Heart right ventricle (tissue), 16 donors: ENCODE data around the gene MGAT5B. TPM values are rescaled to one million over a fixed set of nuclear protein-coding genes. Genes with fewer than 3 reads are reported as not detected.

Experiments used
- ATAC-seq, 8 donors: fragments of 200-7000 bp; cut with Tn5 transposase; one replicate each; pipeline ENCODE4 v1.9.1; 2020; ENCODE audit warnings: mild to moderate bottlenecking in 8 of 8, moderate library complexity in 8 of 8, moderate number of reproducible peaks in 1 of 8
- DNase-seq, 2 donors: peaks; one replicate each; pipeline ENCODE4 v3.0.0-alpha.2; 2020
- H3K27ac ChIP-seq, 10 donors: fragments of 200-600 bp; sonication (generic) in 2 of 10; one replicate each; pipeline versions ENCODE4 v1.5.0 to v1.8.0; 2020 to 2022; ENCODE audit warnings: mild to moderate bottlenecking in 3 of 10
- H3K27me3 ChIP-seq, 7 donors: fragments of 200-600 bp; one replicate each; pipeline ENCODE4 v1.8.0; 2021 to 2022; ENCODE audit warnings: mild to moderate bottlenecking in 2 of 7
- H3K36me3 ChIP-seq, 9 donors: fragments of 200-600 bp; sonication (generic) in 1 of 9; one replicate each; pipeline versions ENCODE4 v1.5.0 to v1.8.0; 2020 to 2022; ENCODE audit warnings: mild to moderate bottlenecking in 2 of 9
- H3K4me1 ChIP-seq, 9 donors: fragments of 200-600 bp; sonication (generic) in 1 of 9; one replicate each; pipeline versions ENCODE4 v1.5.0 to v1.8.0; 2020 to 2022; ENCODE audit warnings: mild to moderate bottlenecking in 4 of 9
- H3K4me3 ChIP-seq, 10 donors: fragments of 200-600 bp; sonication (generic) in 2 of 10; one replicate each; pipeline versions ENCODE4 v1.5.0 to v1.8.0; 2020 to 2022; ENCODE audit warnings: mild to moderate bottlenecking in 7 of 10, moderate library complexity in 2 of 10
- H3K9me3 ChIP-seq, 11 donors: fragments of 200-600 bp in 10 of 11; sonication (generic) in 2 of 11; one replicate each; pipeline versions ENCODE4 v1.5.0 to v1.8.0; 2013 to 2022; ENCODE audit warnings: mild to moderate bottlenecking in 2 of 11, control low read depth in 1 of 11, moderate library complexity in 1 of 11
- WGBS, 2 donors: extraction: QIAGEN DNeasy Blood & Tissue Kit; methylation state at CpG; one replicate each; pipeline ENCODE4 v1.1.7; 2013; ENCODE audit warnings: inconsistent platforms in 1 of 2; 5-methylcytosine and 5-hydroxymethylcytosine counted together
- intact Hi-C, 10 donors: fragments of 100-400 bp; cut with DNase I; formaldehyde crosslinking; loops; one replicate each; pipeline versions ENCODE4 v1.11.1 to v1.14.2; 2022
- polyA plus RNA-seq, 2 donors: library from polyadenylated mRNA; stranded (reverse); fragments of 200-250 nt; gene quantifications; one replicate each; pipeline ENCODE4 v1.2.3, GENCODE V29; 2013
- total RNA-seq, 10 donors: library from RNA; stranded (reverse); fragmentation: NEBNext Ultra II Directional in 3 of 10; extraction: Animal tissue kit (Norgen Biotek cat#: 25700) in 3 of 10; gene quantifications; one replicate each; pipeline versions ENCODE4 v1.2.1 to v1.2.4, GENCODE V29; 2021 to 2023
- TF ChIP-seq, protein P1 (sequence below), 9 donors: fragments of 200-600 bp; sonication (generic) in 2 of 9; IDR thresholded peaks; one replicate each; pipeline versions ENCODE4 v1.5.0 to v1.8.0; 2021 to 2022; ENCODE audit warnings: antibody characterized with exemption in 9 of 9, mild to moderate bottlenecking in 5 of 9, moderate library complexity in 1 of 9
- donor health status: Arrhythmogenic right ventricular cardiomyopathy.
- donor health status: ischemic (EF 13 %, LVEDD 7.1; RV severe dilation, severe dysfunction).
- donor health status: healthy with polysubstance abuse.
- donor health status: DM: no; HTN: yes; CAD: no.
- donor health status: DM: no; HTN: no; CAD: no.
- donor health status: ischemic (EF 25% LVEDD 6.9; RV normal size, moderate dysfunction).
- donor health status: ischemic (EF 25% LVEDD 5.7; RV mildly dilated, moderate dysfunction).
- donor health status: healthy.
- donor health status: DM: yes; HTN: yes; CAD: no.
- donor health status: Ischemic cardiomyopathy.
- donor health status: ischemic (EF 35%, LVEDD 5.7; RV mildly dilated, moderate dysfunction).
- donor health status: nonischemic (EF 11% LVEDD 7.7; RV severe dilation, severe dysfunction).
- donor health status: DM: yes; HTN: yes; CAD: no.
- donor health status: PGD.
- donor health status: ischemic (EF 29% LVEDD 5.4; RV normal size, mild dysfunction).
- donor health status: nonischemic (EF 23%, LVEDD 6.1; RV moderate dilation, normal function).

Gene MGAT5B
- total and polyA plus RNA-seq, 12 donors: 0.09 to 0.29 (median 0.13) TPM; not detected in 8

DNA sequence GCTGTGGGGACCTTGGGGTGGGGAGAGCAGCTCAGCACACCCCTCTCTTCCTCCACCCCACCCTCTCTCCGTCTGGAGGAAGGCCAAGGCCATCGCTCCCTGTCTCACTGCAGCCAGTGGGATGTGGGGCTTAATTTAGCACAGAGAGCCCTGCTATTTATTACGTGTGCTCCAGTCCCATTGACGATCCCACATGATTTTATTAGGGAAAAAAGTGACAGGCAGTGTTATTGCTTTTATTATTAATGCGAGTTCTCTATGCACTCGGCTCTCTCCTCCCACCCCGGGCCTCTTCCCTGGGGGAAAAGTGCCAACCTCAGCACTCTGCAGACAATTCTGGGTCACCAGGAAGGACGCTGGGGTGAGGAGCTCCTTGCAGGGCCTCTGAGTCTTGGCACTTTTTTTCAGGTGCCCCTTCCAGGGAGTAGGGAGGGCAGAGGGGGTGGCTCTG is 57.3 kb downstream of the MGAT5B start:
- Histone ChIP-seq H3K36me3 (no peaks in the 10 kb centered on the region), H3K4me1 (peaks cover 0 to 10% (median 5%) of the 10 kb centered on the region in 9 donors), H3K4me3 (no peak overlapping the region), H3K27ac (peak overlapping the region in 1 of 10 donors; percentile 15), H3K9me3 (no peaks in the 10 kb centered on the region), H3K27me3 (peaks cover 0 to 31% (median 26%) of the 10 kb centered on the region in 7 donors)
- intact Hi-C loops: no loop called here
- DNase-seq (peak in 1 of 2 donors; percentile 64), ATAC-seq (peak in 7 of 8 donors; percentile 39 to 87 (median 70))
- WGBS, 2 donors: 20 to 31% methylated on average over 7 to 8 of the region's 8 CpGs
- TF ChIP-seq, protein P1, sequence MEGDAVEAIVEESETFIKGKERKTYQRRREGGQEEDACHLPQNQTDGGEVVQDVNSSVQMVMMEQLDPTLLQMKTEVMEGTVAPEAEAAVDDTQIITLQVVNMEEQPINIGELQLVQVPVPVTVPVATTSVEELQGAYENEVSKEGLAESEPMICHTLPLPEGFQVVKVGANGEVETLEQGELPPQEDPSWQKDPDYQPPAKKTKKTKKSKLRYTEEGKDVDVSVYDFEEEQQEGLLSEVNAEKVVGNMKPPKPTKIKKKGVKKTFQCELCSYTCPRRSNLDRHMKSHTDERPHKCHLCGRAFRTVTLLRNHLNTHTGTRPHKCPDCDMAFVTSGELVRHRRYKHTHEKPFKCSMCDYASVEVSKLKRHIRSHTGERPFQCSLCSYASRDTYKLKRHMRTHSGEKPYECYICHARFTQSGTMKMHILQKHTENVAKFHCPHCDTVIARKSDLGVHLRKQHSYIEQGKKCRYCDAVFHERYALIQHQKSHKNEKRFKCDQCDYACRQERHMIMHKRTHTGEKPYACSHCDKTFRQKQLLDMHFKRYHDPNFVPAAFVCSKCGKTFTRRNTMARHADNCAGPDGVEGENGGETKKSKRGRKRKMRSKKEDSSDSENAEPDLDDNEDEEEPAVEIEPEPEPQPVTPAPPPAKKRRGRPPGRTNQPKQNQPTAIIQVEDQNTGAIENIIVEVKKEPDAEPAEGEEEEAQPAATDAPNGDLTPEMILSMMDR (IDR thresholded peaks at IDR 0.05): no peak

DNA sequence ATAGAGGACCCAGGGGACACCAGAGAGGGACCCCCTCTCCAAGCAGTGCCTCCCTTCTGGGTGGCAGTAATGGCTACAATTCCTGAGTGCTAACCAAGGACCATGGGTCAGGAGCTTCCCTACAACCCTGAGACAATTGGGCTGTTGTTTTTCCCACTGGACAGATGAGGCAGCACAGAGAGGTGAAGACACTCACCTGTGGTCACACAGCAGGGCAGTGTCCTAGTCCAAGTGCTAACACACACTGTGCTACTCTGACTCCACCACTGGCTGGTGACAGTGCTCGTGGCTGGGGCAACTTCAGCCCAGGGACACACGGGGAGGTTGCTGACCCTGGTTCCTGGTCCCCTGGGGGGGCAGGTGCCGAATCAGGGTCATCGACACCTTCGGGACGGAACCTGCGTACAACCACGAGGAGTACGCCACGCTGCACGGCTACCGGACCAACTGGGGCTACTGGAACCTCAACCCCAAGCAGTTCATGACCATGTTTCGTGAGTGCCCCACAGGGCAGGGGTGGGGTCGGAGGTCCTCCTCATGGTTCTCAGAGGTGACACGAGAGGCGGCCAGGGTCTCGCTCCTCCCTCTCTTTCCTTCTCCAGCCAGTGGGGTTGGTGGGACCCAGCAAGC is 58.1 kb downstream of the MGAT5B start:
- Histone ChIP-seq H3K27ac (no peak overlapping the region), H3K36me3 (no peaks in the 10 kb centered on the region), H3K4me3 (no peak overlapping the region), H3K27me3 (peaks cover 0 to 23% (median 18%) of the 10 kb centered on the region in 7 donors), H3K4me1 (peaks cover 0 to 10% (median 5%) of the 10 kb centered on the region in 9 donors), H3K9me3 (no peaks in the 10 kb centered on the region)
- TF ChIP-seq, protein P1 (IDR thresholded peaks at IDR 0.05): no peak
- 86 to 90% methylated on average over 17 of the region's 17 CpGs for WGBS, 2 donors
- intact Hi-C loops: no loop called here
- ATAC-seq: peak in 1 of 8 donors; percentile 18
- no peak for DNase-seq

DNA sequence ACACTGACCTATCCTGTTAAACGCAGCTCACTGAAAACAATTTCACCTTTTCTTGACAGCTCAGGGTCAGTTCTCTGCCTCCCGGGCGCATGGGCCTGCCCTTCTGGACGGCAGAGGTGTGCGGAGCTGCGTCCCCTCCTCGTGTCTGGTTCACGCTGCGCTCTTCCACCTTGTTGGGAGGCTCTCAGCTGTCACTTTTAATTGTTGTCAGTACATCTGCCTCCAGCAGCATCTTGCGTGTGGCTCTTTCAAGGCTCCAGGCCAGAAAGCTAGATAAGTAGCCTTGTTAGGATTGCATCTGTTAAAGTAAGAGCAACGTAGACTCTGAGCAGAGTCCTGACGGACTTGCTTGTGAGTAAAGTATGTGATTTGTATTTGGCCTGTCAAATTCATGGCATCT is 59.4 kb downstream of the MGAT5B start:
- Histone ChIP-seq H3K4me1 (peaks cover 0 to 10% (median 5%) of the 10 kb centered on the region in 9 donors), H3K4me3 (no peak overlapping the region), H3K9me3 (no peaks in the 10 kb centered on the region), H3K27ac (no peak overlapping the region), H3K27me3 (peaks cover 0 to 16% (median 10%) of the 10 kb centered on the region in 7 donors), H3K36me3 (no peaks in the 10 kb centered on the region)
- TF ChIP-seq, protein P1 (IDR thresholded peaks at IDR 0.05): no peak
- 78 to 83% methylated on average over 12 of the region's 12 CpGs for WGBS, 2 donors
- ATAC-seq: no peak
- DNase-seq: no peak
- intact Hi-C loops: no loop called here

DNA sequence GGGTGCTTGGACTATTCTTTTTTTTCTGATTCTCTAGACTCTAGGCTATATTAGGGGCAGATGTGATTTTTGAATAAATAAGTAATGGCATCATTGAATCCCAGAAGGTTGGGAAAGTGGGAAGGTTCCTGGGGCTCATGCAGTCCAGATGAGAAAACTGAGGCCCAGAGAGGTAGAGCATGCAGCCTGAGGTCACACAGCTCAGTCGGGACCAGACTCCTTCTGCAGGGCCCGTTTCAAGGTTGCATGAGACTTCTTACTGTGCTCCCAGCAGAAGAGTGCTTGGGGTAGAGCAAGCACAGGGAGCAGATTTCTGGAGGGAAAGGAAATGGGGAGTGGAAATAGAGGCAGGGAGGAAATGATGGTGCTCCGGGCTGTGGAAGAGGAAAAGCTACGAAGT is 59.8 kb downstream of the MGAT5B start:
- TF ChIP-seq, protein P1 (IDR thresholded peaks at IDR 0.05): no peak
- ATAC-seq: no peak
- peaks cover 0 to 19% (median 6%) of the 10 kb centered on the region in 7 donors for H3K27me3 ChIP-seq

More for the DNA sequence above, 59.8 kb downstream of the MGAT5B start:
- Histone ChIP-seq H3K4me3 (no peak overlapping the region), H3K9me3 (no peaks in the 10 kb centered on the region), H3K27ac (no peak overlapping the region), H3K36me3 (no peaks in the 10 kb centered on the region), H3K4me1 (peaks cover 0 to 10% (median 5%) of the 10 kb centered on the region in 9 donors)
- intact Hi-C loops: no loop called here
- DNase-seq: no peak
- 77 to 84% methylated on average over 4 of the region's 4 CpGs for WGBS, 2 donors
